KMS-11 (cell line): ENCODE results near the gene MRTFB.

Experiments
- H2AFZ ChIP-seq: fragments of 200-600 bp; sonication (generic); 2 replicates; pipeline ENCODE4 v1.6.1; 2016; ENCODE audit warnings: antibody characterized with exemption, mixed run types, low read depth
- H3K27ac ChIP-seq: fragments of 200-600 bp; sonication (generic); 2 replicates; pipeline ENCODE4 v1.6.1; 2016; ENCODE audit warnings: mild to moderate bottlenecking, mixed run types
- H3K27me3 ChIP-seq: fragments of 200-600 bp; sonication (generic); 2 replicates; pipeline ENCODE4 v1.6.1; 2017; ENCODE audit warnings: mild to moderate bottlenecking, low read depth, mixed run types, moderate library complexity; ENCODE audit not compliant: insufficient read depth
- H3K36me3 ChIP-seq: fragments of 200-600 bp; sonication (generic); 2 replicates; pipeline ENCODE4 v1.6.1; 2017; ENCODE audit warnings: mild to moderate bottlenecking, mixed run types; ENCODE audit not compliant: insufficient read depth
- H3K4me1 ChIP-seq: fragments of 200-600 bp; sonication (generic); 2 replicates; pipeline ENCODE4 v1.6.1; 2016; ENCODE audit warnings: mild to moderate bottlenecking, low read depth, mixed run types; ENCODE audit not compliant: poor library complexity, severe bottlenecking
- H3K4me2 ChIP-seq: fragments of 200-600 bp; sonication (generic); 2 replicates; pipeline ENCODE4 v1.7.0; 2016; ENCODE audit warnings: mild to moderate bottlenecking, mixed run types
- H3K4me3 ChIP-seq: fragments of 200-600 bp; sonication (generic); IDR thresholded peaks from 2 replicates; pipeline ENCODE4 v1.6.1; 2017; ENCODE audit warnings: low read depth, low read length, mixed read lengths; ENCODE audit not compliant: insufficient read depth
- H3K79me2 ChIP-seq: fragments of 200-600 bp; sonication (generic); 2 replicates; pipeline ENCODE4 v1.6.1; 2016; ENCODE audit warnings: low read depth, mixed run types; ENCODE audit not compliant: insufficient read depth
- H3K9ac ChIP-seq: fragments of 200-600 bp; sonication (generic); 2 replicates; pipeline ENCODE4 v1.6.1; 2016; ENCODE audit warnings: mild to moderate bottlenecking, mixed run types
- H4K20me1 ChIP-seq: fragments of 200-600 bp; sonication (generic); 2 replicates; pipeline ENCODE4 v1.6.1; 2016; ENCODE audit warnings: mild to moderate bottlenecking, mixed run types; ENCODE audit not compliant: insufficient read depth
- CTCF ChIP-seq: fragments of 200-600 bp; sonication (generic); conservative IDR thresholded peaks from 2 replicates; pipeline ENCODE4 v1.6.1; 2017; ENCODE audit warnings: low read depth, mild to moderate bottlenecking, antibody characterized with exemption, low read length, moderate library complexity, mixed read lengths

The MRTFB gene

GRCh38 chr16:14314116-14314515 lies 243.0 kb downstream of the MRTFB start:
- H3K4me3 ChIP-seq, result no peak overlapping the region
- H3K4me2 ChIP-seq, result peak overlapping the region; percentile 27; the same call in 1 of the 2 replicates
- H3K36me3 ChIP-seq, result peaks cover 3% of the 10 kb centered on the region; the same call in 1 of the 2 replicates
- H3K27ac ChIP-seq, result no peak overlapping the region
- H4K20me1 ChIP-seq, result peaks cover 24% of the 10 kb centered on the region
- peaks cover 99% of the 10 kb centered on the region for H3K79me2 ChIP-seq
- no peak overlapping the region for H3K9ac ChIP-seq
- H2AFZ ChIP-seq, result no peak overlapping the region
- peaks cover 81% of the 10 kb centered on the region for H3K4me1 ChIP-seq
- TF ChIP-seq CTCF, result no peak
- H3K27me3 ChIP-seq, result no peaks in the 10 kb centered on the region

- Histone ChIP-seq H3K9ac (no peak overlapping the region), H2AFZ (no peak overlapping the region), H4K20me1 (peaks cover 24% of the 10 kb centered on the region), H3K4me2 (no peak overlapping the region), H3K27ac (no peak overlapping the region), H3K27me3 (no peaks in the 10 kb centered on the region), H3K36me3 (peaks cover 3% of the 10 kb centered on the region; the same call in 1 of the 2 replicates), H3K79me2 (peaks cover 99% of the 10 kb centered on the region), H3K4me1 (peaks cover 64% of the 10 kb centered on the region), H3K4me3 (no peak overlapping the region)
- no peak for TF ChIP-seq CTCF
Observed at GRCh38 chr16:14315683-14316320, 244.7 kb downstream of the MRTFB start.
